GM19193 (cell line): Measurements from ENCODE around the gene EN1.

Experiments used
- POLR2A ChIP-seq: IDR thresholded peaks from 4 replicates; pipeline ENCODE4 v1.6.1; 2011; ENCODE audit not compliant: insufficient read depth, insufficient read length; ENCODE audit errors: extremely low read depth

EN1 gene

DNA sequence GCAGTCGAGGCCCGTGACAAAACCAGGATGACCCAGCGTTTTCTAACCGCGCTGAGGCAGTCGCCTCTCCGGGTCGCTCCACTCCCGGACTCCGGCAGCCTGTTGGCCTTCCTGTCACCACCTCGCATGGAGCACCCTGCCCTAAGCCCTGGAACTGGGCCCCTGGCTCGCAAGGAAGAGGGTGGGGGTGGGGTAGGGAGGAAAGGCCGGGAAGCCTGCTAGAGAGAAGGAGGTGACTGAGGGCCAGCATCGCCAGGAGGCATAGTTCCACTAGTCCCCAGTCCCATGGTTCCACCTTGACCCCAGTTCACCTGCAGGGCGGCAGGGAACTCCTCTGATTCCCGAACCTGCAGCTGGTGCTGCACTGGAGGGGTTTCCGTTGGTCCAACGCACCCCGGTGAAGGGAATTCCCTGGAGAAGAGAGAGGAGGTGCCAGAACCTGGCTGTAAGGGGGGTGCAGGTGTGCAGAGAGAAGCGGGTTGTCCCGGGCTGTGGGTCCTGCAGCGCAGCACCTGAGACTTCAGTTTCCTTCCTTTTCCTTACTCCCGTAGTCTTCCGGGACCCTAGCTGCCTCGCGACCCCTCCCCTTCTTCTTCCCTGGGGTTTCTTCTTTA, 11.8 kb upstream of the EN1 start:
- TF ChIP-seq POLR2A: no peak

DNA sequence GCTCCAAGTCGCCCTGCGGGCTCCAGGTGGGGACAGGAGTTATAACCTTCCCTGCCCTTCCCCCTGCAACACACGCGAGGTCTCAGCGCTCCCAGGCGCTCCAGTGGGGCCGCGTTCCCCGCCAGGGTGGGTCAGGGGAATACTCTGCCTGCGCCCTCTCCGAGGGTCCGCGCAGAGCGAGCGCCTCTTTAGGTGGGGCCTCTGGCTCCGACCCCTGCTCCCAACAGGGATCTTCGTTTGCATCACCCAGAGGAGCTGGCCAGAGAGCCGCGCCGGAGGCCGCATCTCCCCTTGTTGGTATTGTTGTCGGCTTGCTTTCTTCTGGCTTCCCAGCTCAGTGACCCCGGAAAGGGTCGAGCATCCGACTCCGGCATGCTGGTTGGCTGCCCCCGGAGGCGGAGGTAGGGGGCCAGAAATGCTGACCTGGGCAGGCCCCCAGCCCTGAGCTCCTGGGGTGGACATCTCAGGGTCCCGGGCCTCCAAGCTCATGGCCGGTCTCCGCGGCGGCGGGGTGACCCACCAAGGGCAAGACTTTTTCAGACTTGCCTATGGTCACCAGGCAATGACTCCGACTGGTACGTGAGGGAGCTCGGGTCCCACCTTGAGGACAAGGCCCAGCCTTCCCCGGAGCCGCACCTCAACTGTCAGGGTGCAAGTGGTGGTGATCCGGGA, 11.2 kb upstream of the EN1 start:
- TF ChIP-seq POLR2A: no peak

DNA sequence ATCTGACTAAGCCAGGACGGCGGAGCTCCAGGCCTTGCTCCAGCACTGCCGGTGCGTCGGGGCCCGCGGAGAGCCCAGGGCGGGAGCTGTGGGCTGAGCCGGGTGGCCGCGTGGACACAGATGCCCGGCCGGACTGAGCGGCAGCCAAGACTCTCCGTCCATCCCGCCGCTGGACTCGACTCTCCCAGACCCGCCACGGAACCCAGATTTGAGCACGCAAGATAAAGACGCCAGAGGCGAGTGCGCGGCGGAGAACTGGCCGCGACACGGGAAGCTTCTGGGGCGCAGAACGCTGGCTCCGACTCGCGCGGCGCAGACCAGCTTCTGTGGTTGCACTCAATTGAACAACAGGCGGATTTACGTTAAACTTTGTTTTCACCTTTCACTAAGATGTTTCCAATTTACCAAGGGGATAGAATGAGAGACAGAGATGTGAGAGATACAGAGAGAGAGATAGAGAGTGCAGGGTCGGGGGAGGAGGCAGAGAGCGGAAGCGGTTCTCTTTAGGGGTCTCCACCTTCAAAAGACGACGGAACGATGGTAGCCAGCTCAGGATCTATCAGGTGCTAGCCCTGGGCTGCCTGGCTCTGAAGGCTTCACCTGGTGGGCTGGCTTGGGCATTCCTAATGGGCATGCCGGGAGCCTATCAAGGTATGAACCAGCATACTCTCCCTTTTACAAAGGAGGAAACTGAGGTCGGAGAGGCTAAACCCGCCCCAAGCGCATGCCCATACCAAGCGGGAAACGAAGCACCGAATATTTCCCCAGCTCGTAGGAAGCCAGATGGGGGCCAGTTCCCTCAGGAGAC, 10.4 kb upstream of the EN1 start:
- no peak for TF ChIP-seq POLR2A

DNA sequence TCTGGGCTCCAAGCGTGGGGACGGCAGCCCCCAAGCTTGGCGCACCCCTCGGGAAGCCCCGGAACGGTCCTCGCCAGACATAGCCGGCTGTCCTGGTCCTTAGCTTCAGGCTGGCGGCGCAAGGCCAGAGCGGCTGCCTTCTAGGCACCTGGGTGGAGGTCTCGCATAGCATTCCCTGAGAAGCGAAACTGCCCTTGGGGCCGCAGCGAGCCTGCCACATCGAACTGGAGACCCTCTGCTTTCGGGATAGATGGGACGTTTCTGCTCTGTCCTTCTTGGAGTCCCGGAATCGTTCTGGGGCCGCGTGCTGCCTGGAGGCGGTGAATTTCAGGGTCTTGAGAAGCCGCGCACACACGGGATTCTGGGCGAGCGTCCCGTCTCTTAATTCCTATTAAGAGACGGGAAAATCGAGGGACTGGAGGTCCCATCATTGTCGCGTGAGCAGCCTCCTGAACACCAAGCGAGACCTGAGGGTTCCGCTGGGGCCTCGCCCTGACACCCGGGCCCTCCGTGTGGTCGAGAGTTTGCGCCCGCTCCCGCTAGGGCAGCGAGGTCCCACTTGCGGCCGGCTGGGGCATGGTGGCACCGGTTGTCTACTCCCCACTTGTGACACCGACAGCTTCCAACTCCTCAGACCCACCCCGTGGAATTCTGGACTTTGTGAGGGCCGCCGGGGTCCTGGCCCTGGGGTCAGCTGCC, 9.7 kb upstream of the EN1 start:
- no peak for TF ChIP-seq POLR2A

DNA sequence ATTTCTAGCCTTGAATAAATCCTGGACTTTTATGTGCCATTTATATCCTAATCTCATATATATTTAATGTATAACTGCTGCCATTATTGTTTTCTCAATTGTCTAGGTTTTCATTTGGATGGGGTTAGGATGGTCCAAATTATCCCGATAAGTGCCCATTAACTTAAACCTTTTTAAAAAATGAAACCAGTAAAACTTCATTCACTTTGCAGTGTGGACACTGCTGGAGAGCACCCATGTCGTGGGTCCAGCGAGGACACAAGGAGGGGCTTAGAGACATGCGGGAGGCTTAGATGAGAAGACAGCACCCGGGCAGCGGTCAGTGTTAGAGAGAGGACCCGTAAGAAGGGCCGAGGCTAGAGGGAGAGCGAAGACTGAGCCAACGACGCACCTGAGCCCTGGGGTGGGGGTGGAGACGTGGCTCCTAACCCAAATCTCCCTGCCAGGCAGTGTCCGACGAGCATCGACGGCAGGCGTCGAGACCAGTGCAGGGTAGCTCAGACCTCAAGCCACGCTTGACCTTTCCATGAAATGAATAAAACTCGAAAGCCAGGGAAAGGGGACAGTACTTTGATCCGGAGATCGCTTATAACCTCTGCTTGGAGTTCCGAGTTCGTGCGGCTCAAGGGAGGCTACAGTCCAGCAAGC, 9.0 kb upstream of the EN1 start:
- no peak for TF ChIP-seq POLR2A

DNA sequence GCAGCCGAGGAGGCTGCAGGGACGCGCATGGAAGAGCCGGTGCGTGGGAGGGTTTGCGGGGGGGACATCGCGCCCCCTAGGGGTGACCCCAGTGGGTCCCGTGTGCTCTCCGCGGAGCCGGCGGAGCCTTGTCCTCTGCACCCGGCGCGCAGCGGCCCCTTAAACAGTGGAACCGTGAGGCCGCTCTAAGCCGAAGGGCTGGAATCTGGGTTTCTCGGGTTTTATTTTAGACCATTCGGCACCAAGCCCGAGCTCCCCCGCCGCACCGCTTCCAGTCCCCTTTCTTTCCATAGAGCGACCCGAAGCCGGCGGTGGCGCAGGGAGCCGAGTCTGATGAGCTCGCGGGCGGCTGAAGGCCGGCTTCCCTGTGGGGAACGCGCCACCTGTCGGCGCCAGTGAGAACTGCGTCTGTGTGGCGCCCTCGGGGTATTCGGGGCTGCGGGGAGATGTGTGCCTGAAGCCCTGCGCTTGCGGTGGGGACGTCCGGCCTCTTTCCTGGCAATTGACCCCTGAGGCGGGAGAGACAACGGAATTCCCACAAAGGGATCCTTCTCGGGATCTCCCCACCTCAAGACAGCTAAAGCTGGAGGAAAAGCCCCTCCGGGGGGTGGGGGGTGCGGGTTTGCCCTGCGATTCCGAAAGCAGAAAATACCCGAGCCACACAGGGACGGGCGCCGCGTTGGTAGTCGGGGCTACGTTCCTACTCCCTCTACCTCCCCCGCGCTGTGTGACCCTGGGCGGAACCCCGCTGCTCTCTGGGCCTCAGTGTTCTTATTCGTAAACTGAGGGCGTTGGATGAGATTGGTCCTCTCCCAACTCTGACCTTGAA, 8.2 kb upstream of the EN1 start:
- no peak for TF ChIP-seq POLR2A

DNA sequence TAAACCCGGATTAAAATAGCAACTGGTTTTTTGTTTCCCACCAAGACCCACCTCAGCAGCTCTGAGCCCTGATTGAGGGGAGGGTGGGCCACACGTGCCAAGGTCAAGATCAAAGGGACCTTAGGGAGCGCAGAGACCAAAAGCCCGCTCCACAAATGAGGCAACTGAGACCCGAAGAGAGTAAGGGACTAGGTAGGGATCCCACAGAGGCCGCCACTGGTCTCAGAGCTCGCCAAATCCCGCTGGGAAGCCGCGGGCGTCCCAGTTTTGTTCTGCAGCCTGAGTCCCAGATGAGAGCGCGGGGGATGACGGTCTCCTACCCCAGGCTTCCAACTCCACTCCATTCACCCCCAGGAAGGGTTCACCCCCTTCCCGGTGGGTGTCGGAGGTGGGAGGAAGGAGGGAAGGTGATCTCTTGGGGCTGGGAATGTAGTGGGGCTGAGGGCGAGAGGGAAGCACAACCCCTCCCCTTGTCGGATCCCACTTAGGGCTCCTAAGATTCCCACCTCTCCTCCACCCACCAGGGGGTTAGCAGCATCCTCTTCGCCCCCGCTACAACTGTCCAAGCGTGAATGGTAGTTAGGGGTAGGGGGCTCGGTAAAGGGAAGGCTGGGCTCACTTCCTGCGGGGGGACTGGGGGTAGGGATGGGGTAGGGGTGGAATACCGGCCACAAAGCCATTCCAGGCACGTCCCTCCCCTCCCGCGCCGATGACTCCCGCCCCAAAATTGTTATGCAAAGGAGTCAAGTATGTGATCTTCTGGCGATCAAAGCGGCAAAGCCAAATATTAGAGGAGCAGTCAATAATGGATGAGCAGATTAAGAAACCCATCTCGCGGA, 7.3 kb upstream of the EN1 start:
- TF ChIP-seq POLR2A: no peak

DNA sequence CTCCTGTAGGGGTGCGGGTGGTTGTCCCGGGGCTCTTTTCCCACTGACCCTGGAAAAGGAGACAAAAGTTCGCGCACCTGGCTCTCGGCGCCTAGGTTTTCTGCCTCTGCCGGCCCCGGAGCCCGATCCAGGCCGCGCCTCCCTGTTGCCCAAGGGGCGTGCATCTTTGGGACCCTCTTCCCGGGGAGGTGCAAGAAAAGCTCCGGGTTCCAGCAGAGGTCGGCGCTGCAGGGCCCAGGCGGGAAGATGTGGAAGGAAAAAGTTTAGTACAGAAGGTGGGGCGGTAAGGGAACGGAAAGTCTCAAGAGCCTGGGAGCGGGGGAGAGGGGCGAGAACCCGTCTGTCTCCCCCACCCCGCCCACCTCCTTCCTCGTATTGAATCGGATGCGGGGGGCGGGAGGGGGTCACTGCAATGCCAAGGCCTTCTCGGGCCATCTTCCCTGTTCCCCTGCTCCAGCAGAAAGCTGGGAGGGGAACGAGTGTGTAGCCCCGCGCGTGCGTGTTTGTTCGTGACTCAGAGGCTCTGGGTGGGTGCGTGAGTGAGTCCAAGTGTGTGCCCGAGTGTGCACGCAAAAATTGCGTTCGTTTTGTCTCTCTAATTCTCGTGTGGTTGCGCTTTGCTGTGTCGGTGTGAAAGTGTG, 6.3 kb upstream of the EN1 start:
- no peak for TF ChIP-seq POLR2A

DNA sequence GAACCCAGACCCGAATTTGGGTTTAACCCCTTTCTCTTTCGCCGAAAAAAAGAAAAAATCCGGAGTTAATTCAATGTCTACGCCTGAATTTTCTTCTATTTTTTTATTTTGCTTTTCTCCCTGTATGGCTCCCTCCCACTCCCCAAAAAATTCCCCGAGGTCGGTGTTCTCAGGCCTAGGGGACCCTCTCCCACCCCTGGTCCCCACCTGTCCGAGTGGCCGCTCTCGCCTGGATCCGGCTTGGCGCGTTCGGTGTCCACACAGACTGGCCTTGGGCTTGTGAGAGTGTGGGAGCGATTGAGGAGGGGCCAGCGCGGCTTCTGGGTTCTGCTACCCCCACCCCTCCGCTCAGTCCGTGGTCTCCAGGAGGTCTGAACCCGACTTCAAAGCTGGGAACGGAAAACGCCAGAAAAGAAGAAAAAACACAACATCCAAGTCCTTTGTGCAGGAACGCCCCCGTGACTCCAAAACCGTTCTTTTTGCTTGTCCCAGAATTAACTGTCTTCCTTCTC, 5.7 kb upstream of the EN1 start:
- TF ChIP-seq POLR2A: no peak

DNA sequence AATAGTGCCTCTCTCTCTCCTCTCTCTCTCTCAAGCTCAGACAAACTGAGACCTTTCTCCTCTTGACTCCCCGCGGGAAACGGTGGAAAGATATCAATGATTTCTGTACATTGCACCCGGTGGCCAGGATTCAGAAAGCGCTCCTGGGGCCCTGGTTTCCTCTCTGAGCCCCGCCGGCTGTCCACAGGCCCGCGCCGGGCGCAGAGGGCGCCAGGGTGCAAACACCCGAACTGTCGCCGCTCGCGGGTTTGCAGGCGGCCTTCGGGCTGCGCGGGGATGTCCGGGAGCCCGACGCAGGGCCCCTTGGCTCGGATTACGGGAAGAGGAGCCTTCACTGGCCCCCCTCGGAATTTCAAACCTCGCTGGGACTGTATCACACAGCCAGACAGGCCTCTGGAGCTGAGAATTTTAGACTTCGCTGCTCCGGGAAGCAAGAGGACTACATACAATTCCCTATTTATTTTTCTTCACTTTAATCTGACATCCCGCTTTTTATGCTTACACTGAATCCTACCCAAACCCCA, 5.2 kb upstream of the EN1 start:
- TF ChIP-seq POLR2A: no peak

DNA sequence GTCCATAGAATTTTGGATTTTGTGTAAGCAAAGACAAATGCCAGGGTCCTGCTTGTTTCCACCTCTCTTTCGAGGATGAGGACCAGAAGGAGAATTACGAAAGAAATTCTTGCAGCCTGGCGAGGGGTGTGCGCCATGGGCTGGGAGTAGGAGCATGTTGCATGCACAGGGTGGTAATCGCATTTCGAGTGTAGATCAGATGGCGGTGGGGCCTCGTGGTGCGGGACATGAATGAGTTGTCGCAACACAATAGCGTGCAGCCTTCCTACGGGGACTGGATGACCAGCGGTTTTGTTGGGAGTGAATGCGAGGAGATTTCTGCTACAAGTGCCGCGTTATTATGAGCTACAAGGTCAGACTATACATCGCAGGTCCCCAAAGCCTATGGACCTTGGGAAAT, 4.2 kb upstream of the EN1 start:
- TF ChIP-seq POLR2A: no peak

DNA sequence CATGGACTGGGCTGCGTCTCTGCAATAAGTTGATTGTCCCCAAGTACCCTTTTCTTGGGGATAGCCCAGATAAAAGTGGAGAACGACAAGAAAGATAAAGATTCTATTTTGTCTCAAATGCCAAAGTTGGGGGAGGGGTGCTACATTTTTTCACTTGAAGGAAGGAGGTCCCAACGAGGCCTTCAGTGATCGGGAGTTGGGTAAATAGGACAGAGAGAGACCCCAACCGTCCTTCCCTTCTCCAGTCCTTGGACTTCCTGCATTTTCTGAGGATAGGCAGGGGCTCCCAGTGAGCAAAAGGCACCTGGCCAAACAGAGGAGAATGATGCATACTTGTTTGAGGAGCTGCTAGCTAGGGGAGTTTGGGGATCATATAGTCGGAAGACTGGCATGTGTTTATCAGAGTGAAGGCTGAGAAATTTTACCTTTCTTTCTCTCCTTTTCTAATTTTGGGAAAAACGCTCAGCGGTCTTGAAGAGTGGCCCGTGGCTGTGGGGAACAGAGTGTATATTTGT, 3.5 kb upstream of the EN1 start:
- TF ChIP-seq POLR2A: no peak
